ENCODE measurements around the gene REL.
A peak's percentile ranks its signal among the peaks of the same experiment; 100 is the strongest.
"Not testable (repeated sequence)": the region's sequence is repeated elsewhere in the genome, so short reads cannot be mapped to it uniquely, and the experiment has no call there.

REL gene

GRCh38 chr2:60881047-60881932 lies at the start of gene REL:
TSS of gene REL (plus strand) at chr2:60881574. CDS start at chr2:60881841, 267 bp downstream.
- DNase-seq, result peak; percentile 60

GRCh38 chr2:60831921-60832320 lies 49.5 kb upstream of the REL start:
- no peak for DNase-seq

GRCh38 chr2:60832621-60833020 lies 48.8 kb upstream of the REL start:
- DNase-seq, result no peak

GRCh38 chr2:60834270-60834717 lies 47.1 kb upstream of the REL start:
- no peak for DNase-seq

- no peak for DNase-seq
Measured at GRCh38 chr2:60836491-60836890, 44.9 kb upstream of the REL start.

GRCh38 chr2:60837123-60837522 lies 44.3 kb upstream of the REL start:
- no peak for DNase-seq

GRCh38 chr2:60838481-60838880 lies 42.9 kb upstream of the REL start:
- DNase-seq, result no peak

- DNase-seq, result no peak
Measured at GRCh38 chr2:60839126-60839813, 42.1 kb upstream of the REL start.

GRCh38 chr2:60840880-60841279 lies 40.5 kb upstream of the REL start:
- no peak for DNase-seq

GRCh38 chr2:60843006-60843405 lies 38.4 kb upstream of the REL start:
- no peak for DNase-seq

- no peak for DNase-seq
Measured at GRCh38 chr2:60844105-60844504, 37.3 kb upstream of the REL start.

- DNase-seq, result no peak
Measured at GRCh38 chr2:60847854-60848253, 33.5 kb upstream of the REL start.

- no peak for DNase-seq
Measured at GRCh38 chr2:60849187-60849586, 32.2 kb upstream of the REL start.

GRCh38 chr2:60852282-60852860 lies 29.0 kb upstream of the REL start:
- no peak for DNase-seq

GRCh38 chr2:60853531-60853930 lies 27.8 kb upstream of the REL start:
- no peak for DNase-seq

GRCh38 chr2:60855989-60856669 lies 25.2 kb upstream of the REL start:
- no peak for DNase-seq

- no peak for DNase-seq
Measured at GRCh38 chr2:60857056-60857455, 24.3 kb upstream of the REL start.

GRCh38 chr2:60858897-60859311 lies 22.5 kb upstream of the REL start:
- no peak for DNase-seq

GRCh38 chr2:60861736-60862135 lies 19.6 kb upstream of the REL start:
- DNase-seq, result no peak

GRCh38 chr2:60862642-60863041 lies 18.7 kb upstream of the REL start:
- DNase-seq, result no peak

- not testable (repeated sequence) for DNase-seq
Measured at GRCh38 chr2:60865361-60865760, 16.0 kb upstream of the REL start.

GRCh38 chr2:60867007-60867406 lies 14.4 kb upstream of the REL start:
- DNase-seq, result no peak

GRCh38 chr2:60867848-60868247 lies 13.5 kb upstream of the REL start:
- DNase-seq, result no peak
